Activated naive CD4-positive, alpha-beta T cell (primary cell): ENCODE measurements around the gene XKR7.

Experiments used
- DNase-seq, 4 experiments: peaks; one replicate each; lab custom pipeline; 2025; lab: John Stamatoyannopoulos, UW

The XKR7 gene

GRCh38 chr20:31977080-31977479 is 9.1 kb downstream of the XKR7 start:
- no peak for DNase-seq

DNA sequence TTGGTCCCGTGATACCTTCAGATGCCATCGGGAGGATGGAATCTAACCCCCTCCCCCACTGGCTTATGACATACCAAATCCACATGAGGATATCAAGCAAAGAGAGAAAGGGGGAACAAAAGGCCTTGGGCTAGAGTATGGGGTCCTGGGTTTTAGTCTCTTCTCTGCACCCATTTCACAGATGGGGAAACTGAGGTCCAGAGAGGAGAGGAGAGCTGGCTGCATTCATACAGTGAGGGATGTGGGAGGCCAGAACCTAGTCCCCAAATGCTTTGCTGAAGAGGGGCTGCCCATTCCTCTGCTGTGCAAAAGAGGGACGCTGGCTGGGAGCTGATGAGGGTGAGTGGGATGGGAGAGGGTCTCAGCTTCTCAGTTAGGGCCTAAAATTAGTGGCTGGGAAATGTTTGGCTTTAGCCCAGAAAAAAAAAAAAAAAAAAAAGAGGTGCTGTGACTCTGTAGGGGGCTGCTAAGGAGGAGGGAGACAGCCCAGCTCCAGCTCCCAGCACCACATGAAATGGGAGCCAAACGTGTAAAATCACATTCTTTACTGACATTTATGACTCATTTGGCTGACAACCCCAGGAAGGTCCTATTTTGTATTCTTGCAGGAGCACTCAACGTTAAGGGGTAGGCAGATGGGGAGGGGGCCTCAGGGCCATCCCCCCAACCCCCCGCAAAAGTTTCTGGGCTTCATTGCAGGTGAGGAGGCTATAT is 11.9 kb downstream of the XKR7 start:
- no peak for DNase-seq

GRCh38 chr20:31981784-31982183 is 13.8 kb downstream of the XKR7 start:
- DNase-seq = no peak

- no peak for DNase-seq
These were observed 17.1 kb downstream of the XKR7 start for GRCh38 chr20:31984981-31985471.

DNA sequence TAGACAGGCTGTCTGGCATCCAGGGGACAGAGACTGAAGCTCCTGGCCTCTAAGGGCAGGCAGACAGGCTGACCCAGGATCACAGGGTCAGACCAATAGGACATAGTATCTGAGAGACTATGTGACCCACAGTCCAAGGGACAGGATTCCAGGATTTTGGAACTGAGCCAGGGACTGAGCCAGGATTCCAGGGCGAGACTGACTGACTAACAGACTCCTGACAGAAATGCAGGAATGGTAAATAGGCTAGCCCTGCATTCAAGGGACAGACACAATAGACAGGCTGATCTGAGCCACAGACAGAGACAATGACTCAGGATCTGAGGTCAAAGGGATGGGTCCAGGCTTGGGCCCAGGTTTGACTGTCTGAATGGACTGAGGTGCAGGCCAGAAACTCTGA is 19.8 kb downstream of the XKR7 start:
- DNase-seq = no peak

GRCh38 chr20:31988430-31989015 is 20.6 kb downstream of the XKR7 start:
- DNase-seq = no peak

DNA sequence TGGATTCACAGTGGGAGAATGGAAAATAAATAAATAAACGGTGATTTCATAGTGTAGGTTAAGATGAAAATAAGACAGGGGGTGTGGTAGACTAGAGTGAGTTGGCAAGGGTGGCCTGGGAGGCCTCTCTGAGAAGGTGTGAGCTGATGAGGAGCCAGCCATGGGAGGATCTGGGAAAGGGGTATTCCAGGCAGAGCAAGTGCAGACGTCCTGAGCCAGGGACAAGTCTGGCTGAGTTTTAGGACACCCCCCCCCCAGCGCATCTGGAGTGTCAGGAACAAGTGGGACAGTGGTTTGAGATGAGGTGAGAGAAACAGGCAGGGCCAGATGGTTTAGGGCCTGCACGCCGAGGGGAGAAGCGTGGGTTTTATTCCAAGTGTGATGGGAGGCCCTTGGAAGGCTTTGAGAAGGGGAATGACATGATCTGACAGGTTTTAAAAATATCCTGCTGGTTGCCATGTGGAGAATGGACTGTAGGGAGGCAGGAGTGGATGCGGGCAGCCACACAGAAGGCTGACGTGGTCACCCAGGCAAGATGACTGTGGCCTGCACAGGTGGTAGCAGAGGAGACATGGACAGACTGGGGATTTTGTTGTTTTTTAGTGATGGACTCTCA is 21.2 kb downstream of the XKR7 start:
- no peak for DNase-seq

- no peak for DNase-seq
These were observed 22.8 kb downstream of the XKR7 start for GRCh38 chr20:31990641-31991338.

DNA sequence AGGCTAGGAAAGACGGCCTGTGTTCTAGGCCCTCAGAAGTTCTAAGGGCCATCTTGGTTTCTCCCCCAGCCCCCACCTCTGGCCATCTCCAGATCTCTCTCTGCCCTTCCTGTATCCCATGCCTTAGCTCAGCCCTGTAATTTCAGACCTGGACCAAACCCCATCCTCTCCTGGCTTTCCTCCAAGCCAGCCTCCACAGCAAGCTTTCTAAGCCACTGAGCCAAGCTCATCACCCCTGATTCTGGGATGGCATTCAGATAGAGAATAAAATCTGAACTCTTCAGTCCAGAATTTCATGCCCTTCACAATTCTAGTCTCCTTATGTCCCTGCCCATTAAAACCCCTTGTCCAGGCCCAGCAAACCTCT is 23.4 kb downstream of the XKR7 start:
- no peak for DNase-seq

DNA sequence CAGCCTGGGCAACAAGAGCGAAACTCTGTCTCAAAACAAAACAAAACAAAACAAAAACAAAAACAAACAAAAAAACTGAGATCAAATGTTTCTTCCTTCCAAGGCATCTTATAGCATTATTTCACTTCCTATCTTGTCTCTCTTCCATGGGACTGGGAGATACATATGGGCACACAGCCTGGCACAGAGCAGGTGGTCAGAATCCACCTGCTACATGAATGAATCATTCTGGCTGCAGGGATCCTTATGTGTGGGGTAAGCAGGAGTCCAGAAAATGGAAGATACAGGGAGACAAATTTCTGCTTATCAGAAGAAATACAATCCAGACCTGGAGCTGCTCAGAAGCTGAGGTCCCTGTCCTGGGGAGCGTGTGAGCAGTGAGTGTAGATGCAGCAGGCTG is 24.1 kb downstream of the XKR7 start:
- no peak for DNase-seq

DNA sequence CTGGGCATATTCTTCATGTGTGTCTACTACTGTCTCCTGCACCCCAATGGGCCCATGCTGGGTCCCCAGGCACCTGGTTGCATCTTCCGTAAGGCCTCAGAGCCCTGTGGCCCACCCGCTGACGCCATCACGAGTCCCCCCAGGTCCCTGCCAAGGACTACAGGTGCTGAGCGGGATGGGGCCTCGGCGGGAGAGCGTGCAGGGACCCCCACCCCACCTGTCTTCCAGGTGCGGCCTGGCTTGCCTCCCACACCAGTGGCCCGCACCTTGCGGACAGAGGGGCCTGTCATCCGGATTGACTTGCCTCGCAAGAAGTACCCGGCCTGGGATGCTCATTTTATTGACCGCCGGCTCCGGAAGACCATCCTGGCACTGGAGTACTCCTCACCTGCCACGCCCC is 29.0 kb downstream of the XKR7 start:
- DNase-seq = no peak

GRCh38 chr20:31998246-31998645 is 30.3 kb downstream of the XKR7 start:
- DNase-seq = no peak

DNA sequence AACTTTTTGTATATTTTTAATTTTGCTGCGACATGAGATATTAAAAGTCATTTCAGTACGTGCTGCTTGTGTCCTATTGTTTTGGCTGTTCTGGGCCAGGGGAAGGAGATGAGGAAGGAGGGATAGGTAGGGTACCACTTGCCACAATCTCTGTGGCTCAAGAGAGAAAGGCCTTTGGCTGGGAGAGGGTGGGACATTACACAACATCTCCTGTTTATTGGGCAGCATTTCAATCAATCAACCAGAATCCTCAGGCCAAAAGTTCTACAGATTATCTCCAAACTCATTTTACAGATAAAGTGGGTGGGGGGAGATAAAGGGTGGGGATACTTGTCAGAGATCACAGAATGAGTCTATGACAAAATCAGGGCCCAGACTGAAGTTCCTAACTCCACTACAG is 35.4 kb downstream of the XKR7 start:
- no peak for DNase-seq

GRCh38 chr20:32004963-32005362 is 37.0 kb downstream of the XKR7 start:
- DNase-seq = no peak

DNA sequence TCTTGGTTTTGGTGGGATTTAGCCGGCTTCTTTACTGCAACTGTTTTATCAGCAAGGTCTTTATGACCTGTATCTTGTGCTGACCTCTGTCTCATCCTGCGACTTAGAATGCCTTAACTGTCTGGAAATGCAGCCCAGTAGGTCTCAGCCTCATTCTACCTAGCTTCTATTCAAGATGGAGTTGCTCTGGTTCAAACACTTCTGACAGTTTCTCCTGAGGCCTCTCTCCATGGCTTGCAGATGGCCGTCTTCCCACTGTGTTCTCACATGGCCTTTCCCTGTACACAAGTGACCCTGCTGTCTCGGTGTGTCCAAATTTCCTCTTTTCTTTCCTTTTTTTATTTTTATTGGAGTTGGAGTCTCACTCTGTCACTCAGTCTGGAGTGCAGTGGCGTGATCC is 38.1 kb downstream of the XKR7 start:
- DNase-seq = no peak

- no peak for DNase-seq
These were observed 39.2 kb downstream of the XKR7 start for GRCh38 chr20:32006841-32007786.

DNA sequence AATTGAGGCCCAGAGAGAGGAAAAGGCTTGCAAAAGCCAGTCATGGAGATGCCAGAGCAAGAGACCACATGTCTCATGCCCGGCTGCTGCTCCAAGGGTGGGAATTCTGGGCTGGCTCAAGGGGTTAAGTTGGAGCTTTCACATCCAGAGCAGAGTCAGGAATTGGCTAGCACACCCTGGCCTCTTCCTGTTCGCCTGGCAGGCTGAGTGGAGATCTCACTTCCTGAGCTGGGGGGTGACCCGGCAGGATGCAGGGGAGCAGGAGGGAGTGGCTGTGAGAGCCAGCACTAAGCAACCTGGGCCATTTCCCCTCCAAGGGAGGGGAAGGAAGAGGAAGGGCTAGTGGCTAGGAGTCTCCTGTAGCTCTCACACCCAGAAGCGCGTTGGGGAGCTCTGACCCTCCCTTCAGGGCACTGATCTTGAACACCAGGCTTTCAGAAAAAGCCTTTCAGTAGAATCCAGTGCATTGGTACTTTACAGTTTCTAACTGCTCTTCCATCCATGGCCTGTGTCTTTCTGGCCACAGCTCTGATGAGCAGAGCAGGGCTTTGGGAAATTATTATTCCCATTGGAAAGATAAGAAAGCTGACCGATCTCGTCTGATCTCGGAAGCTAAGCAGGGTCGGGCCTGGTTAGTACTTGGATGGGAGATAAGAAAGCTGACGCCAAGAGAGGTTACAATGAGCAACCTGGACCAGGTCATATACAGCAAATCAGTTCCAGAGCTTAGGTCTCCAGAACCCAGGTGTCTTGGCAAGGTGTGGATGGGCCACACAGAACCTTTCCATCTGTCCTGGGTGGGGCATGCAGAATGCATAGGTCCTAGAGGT is 40.1 kb downstream of the XKR7 start:
- no peak for DNase-seq

GRCh38 chr20:32009564-32009963 is 41.6 kb downstream of the XKR7 start:
- no peak for DNase-seq

- DNase-seq = no peak
These were observed 42.1 kb downstream of the XKR7 start, which contains the start of gene CCM2L for GRCh38 chr20:32010101-32010500. Gene CCM2L, plus strand, starts transcription at chr20:32010438. Its CDS starts 17 bp downstream, at chr20:32010455.

DNA sequence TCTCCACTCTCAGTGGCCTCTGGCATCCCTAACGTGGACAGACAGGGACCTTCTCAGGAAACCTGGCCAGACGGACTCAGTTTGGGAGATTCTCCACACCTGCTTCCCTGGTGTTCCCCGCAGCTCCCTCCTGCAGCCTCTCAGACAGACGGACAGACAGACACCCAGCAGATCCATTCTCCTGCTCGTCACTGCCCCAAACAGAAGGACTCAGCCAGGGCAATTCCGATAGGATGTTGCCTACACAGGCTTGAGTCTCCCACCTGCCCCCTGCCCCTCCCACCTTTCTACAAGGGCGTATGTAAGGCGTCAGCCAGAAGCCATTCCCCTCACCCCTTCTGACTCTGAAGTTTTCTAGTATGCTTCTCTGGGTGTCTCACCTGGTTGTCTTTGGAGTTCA is 42.7 kb downstream of the XKR7 start:
- no peak for DNase-seq
